GM21529 (cell line): ENCODE results near the gene TTC4.
"Not testable (repeated sequence)": the region's sequence is repeated elsewhere in the genome, so short reads cannot be mapped to it uniquely, and the experiment has no call there.

Source experiments
- ATAC-seq: cut with Tn5 transposase; IDR thresholded peaks from one replicate; pipeline ENCODE4 v1.9.1; 2021; ENCODE audit not compliant: unreplicated experiment

The TTC4 gene

DNA sequence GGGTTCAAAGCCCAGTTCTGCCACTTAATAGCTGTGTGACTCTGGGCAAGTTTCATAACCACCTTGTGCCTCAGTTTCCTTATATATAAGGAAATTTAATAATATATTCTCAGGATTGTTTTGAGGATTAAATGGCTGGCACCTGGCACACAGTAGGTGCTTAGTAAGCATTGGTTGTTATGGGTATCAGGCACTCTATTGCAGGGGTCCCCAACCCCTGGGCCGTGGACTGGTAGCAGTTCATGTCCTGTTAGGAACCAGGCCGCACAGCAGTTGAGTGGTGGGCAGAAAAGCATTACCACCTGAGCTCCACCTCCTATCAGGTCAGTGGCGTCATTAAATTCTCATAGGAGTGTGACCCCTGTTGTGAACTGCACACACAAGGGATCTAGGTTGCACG lies 30.2 kb downstream of the TTC4 start:
- ATAC-seq, result no peak

DNA sequence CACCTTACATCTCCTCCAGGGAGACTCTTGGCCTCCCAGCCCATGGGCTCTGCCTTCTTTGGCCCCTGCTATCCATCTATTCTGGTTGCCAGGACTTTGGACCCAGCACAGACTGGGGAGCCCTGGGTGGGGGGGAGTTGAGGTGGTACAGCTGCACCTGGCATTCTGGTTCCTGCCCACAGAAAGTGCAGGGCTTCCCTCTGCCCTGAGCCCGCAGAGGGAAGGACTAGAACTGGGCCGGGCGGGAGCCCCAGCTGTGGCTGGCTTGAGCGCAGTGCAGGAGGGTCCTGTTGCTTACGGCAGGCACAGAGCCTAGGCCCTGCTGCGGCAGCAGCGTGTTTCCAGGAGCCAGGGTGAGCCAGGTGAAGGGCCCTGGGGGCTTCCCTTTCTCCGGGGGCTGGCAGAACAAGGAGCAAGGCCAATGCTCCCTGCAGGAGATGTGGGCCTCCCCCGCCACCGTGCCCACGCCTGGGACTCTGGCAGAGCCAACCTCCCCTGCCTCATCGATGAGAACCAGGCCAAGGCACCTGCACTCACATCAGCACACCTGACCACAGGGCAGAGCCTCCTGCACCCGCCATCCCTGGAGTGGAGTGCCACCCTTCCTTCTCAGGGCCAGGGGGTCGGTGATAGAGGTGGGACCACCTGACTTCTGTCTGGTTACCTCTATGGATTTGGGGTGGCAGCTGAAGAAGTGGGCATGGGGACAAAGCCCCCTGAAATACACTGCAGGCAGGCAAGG lies 32.6 kb downstream of the TTC4 start:
- ATAC-seq, result no peak

DNA sequence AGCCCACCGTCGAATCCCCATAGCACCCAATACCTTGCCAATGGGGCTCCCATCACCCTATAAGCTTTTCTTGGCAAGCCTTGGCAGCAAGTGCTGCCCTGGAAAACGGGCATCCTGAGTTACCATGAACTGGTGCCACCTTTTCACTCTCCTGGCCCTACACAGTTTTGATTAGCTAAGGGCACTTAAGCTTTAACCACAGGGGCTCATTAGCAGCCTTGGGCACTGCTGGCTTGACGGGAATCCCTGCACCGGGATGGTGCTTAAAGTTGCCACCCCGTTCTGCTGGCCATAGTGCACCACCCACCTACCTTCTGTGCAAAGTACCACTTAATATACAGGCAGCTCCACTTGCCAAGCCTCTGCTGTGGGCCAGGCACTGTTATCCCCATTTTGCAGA lies 34.9 kb downstream of the TTC4 start:
- ATAC-seq, result no peak

DNA sequence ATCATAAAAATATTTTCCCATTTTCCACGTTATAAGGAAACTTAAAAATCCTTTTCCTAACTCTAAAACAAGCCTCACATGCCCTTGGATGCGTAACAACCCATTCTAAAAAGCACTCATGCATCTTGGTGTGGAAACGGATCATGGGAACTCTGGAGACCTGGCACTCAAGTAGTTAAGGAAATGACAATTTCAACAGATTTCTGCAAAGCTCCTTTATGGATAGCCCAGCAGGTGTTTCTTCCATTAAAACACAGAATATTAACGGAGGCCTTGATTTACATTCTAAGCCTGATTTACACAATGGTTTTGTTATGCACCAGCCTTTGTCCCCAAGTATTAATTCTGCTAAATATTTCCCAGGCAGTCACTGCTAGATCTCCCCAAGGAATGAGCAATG lies 35.8 kb downstream of the TTC4 start:
- no peak for ATAC-seq

DNA sequence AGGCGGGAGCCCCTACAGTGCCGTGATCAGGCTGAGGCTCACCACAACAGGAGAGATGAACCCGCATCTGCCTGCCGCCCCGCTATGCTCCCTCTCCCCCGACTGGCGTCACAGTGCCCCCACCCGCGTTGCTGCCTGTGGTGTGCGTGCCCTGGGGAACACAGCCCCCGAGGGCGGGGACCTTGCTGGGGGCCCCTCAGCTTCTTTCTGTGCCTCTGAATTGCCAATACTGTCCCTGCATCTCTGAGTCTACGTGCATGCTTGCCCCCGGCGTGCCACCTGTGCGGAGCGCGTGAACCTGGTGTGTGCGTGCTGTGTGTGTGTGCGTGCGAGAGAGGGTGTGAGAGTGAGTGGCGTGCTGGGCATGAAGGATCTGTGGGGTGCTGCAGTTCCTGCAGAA lies 38.4 kb downstream of the TTC4 start:
- no peak for ATAC-seq

DNA sequence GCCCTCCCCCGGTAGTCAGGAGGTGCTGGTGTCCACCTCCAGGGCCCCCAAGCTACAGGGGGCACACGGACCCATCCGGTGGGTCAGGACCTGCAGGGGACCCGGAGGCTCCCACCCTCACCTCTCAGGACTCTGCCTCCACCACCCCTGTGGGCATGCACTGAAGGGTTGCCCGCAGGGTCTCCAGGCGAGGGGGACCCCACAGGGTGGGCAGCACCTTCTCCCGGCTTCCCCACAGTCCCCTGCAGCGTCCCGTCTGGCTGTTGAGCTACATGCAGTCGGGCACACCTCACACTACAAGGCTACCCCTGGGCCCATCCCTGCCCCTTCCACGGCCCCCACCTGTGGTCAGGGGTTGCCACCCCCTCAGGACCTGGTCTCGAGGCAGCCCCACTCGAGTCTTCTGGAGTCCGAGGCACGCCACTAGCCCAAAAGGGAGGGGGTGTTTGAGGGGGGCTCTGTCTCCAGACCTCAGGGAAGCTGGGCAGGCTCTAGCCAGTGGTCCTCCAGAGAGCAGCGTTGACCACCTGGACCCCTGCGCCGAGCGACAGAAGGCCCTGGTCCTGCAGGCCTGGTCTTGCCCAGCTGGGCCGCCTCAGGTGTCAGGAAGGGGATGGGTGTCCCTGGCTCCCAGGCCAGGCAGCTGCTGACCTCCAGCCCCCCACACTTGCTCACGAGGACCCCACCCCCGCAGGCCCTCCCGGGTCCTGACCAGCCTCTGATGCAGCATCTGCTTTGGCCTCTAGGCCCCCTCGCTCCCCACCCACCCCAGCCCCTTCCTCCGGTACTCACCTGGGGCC lies 39.0 kb downstream of the TTC4 start:
- ATAC-seq, result no peak

DNA sequence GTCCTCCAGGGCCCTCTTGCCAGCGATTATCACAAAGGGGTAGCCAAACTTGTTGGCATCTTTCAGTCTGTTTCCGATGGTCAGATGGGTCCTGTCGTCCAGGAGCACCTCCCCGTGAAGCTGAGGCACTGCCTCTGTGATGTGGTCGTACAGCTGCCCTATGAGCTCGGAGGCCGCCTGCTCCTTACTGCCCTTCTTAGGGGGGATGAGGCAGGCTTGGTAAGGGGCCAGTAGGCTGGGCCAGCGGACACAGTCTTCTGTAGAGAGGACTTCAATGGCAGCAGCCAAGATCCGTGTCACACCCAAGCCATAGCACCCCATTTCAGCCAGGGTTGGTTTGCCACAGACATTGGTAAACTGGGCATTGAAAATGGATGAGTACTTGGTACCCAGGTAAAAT lies 42.2 kb downstream of the TTC4 start:
- no peak for ATAC-seq

DNA sequence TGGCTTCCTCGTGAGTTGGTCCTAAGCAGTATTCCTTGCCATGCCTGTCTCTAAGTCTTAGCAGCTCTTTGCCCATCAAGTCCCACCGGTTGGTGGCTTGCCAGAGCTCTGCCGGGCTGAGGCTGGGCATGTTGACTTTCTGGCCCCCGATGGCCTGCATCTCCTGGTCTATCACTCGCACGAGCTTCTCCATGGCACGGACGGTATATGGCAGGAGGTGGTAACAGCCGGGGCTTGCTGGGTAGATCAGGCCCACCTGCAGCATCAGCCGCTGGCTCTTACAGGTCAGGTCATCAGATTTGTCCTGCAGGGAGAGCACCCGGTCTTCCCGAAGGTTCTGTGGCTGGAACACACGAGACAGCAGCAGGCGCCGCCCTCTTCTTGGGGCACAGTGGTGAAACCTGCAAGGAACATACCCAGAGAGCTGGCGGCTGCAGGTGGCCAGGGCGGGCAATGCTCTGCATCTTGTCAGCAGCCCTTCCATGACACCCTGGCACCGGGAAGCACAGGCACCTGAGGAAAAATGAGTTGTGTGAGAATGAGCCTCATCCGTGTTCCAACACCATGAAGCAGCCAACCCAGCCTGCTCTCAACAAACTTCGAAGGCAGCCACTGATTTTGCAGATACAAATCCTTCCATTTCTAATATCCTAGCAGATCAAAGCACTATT lies 43.2 kb downstream of the TTC4 start:
- no peak for ATAC-seq

DNA sequence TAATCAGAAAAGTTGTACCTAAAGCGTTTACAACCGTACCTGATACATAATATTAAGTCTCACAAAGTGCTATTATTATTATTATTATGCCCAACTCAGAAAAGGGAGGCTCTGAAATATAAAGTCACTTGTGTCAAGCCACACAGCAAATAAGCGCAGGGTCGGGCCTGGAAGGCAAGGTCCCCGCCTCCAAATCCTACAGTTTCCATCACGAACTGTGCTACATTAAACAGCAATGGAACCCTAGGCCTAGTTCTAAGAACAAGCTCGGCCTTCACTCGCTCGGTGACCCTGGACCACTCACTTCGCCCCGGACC lies 48.1 kb downstream of the TTC4 start:
- no peak for ATAC-seq

DNA sequence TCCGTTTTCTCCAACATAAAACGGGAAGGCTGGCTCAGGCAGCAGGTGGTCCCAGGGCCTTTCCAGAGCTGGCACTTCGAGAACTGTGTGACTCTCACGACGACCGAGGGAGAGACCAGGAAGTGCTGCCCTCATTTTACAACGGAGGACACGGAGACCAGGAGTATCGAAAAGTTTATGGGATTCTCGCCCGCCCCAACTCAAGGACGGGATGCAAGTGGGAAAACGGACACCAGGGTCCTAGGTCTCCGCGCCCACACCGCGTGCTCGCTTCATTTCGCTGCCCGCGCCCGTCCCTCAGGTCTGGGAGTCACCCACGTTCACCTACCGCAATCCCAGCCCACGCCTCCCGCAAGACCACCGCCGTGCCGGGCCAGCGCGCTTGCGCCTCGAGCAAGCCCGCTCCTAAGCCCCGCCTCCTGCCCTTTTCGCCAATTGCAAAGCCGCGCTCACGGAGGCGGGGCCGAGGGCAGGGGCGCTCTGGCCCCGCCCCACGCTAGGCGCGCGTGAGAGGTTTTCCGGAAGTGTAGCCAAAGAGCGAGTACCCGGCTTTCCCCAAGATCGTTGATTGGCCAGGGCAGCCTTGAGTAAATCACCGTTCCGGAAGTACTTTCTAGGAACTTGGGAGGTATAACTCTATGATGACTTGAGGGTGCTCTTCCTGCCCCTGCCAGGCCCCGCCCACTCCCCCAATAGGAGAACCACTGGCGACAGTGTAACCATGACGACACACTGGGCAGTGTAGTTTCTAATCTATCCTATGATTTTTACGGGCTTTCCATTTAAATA lies 48.7 kb downstream of the TTC4 start, which contains the start of gene PARS2:
Gene PARS2, minus strand, starts transcription at position 391 of the 789 bp plus-strand sequence. CDS start 5,362 bp downstream, outside the sequence.
- ATAC-seq, result peak; percentile 98

DNA sequence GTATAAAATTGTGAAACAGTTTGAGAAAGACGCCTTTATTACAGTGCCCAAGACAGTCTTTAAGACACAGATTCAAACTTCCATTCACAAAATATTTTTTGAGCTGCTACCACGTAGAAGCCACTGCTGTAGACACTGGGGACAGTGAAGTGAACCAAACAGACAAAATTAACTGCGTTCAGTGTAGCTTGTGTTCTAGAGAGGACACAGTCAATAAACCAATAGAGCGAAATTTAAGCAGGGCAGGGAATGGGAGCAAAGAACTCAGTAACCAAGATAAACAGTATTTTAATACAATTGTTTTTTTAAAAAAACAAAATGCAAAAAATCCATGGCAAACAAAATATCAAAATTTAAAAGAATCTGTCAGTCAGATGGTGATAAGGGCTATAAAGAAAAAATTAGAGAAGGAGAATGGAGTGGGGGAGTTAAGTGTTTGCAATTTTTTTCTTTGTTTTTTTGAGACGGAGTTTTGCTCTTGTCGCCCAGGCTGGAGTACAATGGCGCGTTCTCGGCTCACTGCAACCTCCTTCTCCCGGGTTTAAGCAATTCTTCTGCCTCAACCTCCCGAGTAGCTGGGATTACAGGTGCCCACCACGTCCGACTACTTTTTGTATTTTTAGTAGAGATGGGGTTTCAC lies 49.4 kb downstream of the TTC4 start:
- peak; percentile 13 for ATAC-seq

DNA sequence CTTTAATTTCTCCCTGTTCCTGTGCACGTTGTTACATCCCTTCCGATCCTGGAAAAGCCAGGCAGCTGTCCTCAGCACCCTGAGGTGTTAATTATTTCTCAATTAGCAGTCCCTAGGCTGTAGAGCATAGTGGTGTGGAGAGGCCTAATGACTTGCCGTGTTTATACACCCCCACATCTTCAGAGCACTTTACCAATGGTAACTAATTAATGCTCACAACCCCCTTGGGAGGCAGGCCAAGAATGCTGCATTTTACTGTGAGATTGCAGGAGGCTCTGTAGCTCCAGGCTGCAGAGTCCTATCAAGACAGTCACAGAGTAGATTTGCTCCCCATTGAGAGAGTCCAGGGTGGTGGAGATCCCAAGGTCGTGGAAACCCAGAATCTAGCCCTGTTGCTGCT lies 51.1 kb downstream of the TTC4 start:
- ATAC-seq, result no peak

DNA sequence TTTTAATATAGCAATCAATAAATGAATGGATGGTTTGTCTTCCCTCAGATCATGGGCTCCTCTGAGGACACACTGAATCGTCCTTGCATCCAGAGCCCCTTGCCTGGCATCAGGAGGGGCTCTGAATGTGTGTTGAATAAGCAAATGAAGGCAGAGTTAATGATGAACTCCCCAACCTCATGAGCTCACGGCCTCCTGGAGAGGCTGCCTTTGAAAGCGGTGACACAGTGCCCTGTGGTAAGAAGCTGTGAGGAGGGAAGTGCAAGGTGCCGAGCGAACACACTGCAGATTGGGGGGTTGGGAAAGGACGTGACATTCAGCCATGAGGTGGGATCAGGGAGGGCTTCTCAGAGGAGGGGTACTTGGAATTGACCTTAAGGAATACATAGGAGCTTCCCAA lies 51.9 kb downstream of the TTC4 start:
- ATAC-seq, result no peak

DNA sequence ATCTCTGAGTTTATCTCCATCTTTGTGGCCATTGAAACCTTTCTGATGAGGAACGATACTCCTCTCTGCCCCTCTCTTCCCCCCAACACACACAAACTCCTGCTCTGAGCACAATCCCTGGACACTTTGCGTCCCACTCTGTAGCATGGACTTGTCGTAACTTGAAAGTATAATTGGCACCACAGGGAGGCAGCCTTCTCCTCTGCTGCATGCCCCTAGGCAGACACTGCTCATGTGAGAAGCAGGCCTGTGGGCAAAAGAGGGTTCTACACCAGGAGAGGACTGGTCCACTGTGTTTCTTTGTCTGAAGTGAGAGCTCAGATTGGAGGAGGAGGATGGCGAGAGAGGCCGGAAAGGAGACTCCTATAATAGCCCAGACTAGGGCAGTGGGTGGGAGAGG lies 52.4 kb downstream of the TTC4 start:
- ATAC-seq, result no peak

DNA sequence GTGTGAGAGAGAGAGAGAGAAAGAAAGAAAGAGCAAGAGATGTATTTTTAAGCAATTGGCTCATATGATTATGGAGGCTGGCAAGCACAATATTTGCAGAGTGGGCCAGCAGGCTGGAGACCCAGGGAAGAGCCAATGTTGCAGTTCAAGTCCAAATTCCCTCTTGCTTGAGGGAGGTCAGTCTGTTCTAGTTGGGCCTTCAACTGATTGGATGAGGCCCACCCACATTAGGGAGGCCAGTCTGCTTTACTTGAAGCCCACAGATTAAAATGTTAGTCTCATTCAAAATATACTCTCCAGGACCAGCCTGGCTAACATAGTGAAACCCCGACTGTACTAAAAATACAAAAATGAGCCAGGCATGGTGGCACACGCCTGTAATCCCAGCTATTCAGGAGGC lies 57.3 kb downstream of the TTC4 start:
- no peak for ATAC-seq

DNA sequence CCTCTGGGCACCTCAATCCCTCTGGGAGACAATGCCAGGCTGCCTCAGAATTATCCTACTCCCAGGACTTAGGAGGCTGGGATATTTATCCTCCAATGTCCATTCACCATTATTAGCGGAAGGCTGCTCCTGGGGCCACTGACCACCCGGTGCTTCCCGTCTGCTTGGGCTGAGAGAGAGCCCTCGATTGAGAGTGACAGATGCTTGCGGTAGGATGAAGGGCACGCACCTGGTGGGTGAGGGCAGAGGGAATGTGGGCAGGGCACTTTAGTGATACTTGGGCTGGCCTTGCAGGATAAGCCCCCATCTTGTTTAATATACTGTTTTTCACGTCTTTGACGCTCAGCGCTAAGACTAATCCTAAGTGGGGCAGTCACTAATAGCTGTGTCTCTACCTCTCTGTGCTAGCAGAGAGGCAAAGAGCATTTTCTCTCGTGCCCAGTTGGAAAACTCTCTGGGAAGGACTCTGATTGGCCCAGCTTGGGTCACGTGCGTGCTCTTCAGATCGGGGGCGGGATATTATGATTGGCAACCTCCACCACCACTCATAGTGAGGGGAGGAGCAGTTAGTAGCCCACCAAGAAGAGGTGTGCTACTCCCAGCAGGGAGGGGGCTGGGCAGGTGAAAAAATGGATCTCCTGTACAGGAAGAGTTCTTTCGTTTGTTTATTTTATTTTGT lies 59.3 kb downstream of the TTC4 start:
- ATAC-seq, result no peak

DNA sequence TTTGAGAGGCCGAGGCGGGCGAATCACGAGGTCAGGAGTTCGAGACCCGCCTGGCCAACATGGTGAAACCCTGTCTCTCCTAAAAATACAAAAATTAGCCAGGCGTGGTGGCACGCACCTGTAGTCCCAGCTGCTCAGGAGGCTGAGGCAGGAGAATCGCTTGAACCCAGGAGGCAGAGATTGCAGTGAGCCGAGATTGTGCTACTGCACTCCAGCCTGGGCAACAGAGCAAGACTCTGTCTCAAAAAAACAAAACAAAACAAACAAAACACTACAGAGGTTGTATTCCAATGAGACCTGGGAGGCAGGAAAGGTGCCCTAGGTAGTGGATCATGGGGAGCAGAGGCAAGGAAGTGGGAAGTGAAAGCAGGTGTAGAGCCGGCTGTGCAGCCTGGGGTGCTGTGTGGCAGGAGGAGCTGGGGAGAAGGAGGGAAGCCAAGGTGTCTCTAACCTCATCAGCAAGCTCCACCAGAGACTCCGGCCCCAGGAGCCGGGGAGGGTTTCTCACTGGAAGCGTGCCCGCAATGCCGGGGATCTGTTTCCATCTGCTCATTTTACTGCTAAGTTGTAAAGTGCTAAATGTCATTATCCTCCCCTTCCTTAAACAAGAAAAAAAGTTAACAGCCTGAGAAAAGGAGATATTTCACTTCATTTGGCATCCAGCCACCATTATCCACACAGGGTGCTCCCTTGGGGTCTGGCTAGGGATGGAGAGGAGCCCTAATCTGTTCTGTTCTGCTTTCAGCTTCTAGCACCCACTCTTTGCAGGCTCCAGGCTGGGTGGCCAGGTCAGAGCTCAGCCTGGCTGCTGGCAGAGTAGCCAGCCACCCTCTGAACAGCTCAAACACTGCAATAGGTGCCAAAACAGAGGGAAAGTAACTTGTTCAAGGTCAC lies 60.4 kb downstream of the TTC4 start:
- ATAC-seq, result not testable (repeated sequence)

DNA sequence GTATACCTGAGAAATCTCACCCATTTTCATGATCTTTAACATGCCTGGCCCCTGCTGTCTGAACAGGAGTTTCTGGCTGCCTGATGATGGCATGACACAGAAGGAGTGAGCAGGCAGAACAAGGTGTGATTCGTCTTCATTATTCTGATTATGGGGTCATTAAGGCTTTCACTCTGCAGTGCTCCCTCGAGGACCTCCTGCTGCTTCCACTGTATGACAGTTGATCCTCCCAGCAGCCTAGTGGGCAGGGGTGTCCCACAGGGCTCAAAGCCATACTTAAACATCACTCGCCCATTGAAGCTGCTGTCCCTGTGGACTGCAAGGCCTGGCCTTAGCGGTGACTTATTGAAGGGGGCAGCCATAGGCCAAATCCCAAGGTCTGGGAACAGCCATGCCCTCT lies 61.4 kb downstream of the TTC4 start:
- no peak for ATAC-seq

DNA sequence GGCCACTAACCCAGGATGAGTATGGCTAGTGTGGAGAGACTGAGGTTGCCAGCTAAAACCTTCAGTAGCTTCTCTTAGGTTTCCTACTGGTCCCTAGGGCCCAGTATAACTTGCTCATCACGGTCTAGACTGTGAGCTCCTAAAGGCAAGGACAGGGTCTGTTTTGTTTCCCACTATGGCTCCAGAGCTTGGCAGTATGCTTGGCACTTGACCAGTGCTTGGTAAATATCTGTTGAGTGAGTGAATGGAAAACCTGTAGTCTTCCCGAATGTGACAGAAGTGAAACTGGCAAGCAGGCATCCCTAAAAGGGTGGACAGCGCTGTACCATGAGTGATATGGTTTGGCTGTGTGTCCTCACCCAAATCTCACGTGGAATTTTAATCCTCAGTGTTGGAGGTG lies 61.8 kb downstream of the TTC4 start:
- no peak for ATAC-seq
